Occipital lobe (tissue), 2 donors: ENCODE results near the gene MRRF. TPM values are rescaled to one million over a fixed set of nuclear protein-coding genes. Genes with fewer than 3 reads are reported as not detected.

Source experiments
- DNase-seq: peaks from one replicate; lab custom pipeline; 2025; lab: John Stamatoyannopoulos, UW
- total RNA-seq: library from RNA; depleted of rRNA; stranded (reverse); fragments of >200 nt; gene quantifications from one replicate; pipeline ENCODE4 v1.2.3, GENCODE V29; 2014

MRRF gene
- total RNA-seq, 1 donor from 2014 or later = 26.2 TPM

DNA sequence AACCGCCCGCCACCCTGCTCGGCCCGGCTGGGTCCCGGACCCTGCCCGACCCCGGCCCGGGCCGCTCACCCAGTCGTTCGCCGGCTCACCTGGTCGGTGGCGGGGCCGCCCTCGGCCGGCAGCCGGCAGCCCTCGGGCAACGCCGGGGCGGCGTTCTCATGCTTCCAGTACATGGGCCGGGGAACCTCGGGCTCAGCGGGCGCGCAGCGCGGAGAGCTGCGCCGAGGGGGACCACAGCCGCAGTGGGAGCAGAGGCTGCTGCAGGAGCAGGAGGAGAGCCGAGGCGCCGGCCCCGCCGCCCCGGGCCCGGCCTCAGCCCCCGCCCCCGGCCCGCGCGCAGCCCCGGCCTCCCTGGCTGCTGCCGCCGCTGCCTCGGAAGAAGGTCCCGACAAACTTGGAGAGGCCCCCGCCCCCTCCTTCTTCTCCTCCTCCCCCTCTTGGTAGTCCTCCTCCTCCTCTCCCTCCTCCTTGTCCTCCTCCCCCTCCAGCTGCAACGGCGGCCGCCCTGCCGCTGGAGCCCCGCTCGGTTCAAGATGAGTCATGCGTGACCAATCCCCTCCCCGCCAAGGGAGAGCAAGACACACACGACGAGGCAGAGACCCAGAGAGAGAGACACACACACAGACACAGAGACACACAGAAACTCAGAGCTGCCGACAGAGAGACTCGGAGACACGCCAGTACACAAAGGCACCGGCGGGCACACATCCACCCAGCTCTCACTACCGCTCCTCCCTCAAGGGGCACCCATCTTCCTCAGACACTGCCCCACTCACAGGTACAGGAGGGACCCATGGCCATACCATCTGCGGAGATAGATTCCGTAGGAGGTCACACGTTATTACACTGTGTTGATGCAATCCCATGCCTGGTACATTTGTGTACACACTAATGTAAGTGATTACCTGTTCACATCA is 35.9 kb upstream of the MRRF start, which contains the start of gene LHX6:
Gene LHX6 (minus strand): TSS at position 390 of the 917 bp plus-strand sequence. CDS start 217 bp downstream, at position 173.
- DNase-seq = no peak

DNA sequence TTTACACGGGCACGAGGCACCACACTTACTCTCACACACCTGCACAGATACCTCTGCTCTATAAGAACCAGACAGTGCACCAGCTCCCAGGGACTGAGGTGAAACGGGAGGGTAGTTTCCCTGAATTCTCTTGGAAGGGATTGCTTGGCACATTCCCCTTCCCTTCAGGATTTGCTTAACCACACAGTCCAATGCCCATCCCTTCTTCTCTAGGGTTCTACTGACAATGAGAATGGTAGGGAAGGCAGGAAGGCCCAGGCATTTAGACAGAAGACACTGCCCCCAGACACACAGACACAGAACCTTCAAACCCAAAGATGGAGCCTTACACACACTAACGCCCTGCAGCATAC is 35.2 kb upstream of the MRRF start:
- DNase-seq = no peak

DNA sequence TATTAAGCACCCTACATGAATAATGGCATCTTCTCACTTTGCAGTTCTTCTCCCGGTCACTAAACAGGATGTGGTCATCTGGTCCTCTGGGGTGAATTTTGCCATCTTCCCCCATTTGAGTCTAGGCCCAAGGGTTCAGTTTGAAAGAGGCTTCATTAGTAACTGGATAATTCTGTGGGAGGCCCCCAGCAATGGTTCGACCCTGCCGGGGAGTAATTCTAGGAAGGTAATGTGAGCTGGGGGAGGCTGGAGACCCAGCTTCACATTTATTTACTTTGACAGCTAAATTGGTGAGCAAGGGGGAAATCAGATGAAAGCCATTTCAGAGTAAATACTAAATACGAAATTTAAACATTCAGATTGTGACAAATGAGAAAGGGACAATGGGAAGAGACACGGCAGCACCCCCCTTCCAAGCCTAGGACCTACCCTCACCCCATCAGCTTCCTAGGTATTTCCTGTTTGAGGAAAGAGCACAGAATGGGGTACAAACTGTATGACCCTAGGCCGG is 31.8 kb upstream of the MRRF start:
- DNase-seq = no peak

DNA sequence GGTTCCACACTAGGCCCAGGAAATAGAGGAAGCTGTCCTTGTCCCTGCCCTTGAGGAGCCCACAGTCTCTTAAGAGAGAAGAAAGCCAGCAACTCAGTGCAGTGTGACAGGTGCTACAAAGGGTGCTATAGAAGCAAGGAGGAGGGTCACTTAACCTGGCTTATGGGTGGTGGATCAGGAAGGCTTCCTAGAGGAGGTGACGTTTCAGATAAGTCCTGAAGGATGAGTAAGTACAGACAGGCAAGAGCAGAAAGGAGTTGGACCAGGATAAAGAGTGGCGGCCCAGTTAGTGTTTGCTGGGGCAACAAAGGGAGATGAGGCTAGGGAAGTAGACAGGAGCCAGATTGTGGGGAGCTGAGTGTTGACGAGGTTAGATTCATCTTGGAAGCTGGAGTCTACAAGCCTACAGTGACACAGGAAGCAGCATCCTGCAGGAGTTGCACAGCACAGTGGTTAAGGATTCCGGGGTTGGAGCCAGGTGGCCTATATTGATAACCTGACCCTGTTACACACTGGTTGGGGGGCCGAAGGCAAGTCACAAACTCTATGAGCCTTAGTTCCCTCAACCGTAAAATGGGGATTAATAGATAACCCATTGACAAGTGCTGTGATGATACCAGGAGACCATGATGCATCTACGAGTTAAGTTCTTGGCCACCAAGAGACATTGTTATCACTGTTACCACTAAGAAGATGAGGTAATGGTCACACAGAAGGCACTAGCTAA is 30.5 kb upstream of the MRRF start:
- DNase-seq = no peak

DNA sequence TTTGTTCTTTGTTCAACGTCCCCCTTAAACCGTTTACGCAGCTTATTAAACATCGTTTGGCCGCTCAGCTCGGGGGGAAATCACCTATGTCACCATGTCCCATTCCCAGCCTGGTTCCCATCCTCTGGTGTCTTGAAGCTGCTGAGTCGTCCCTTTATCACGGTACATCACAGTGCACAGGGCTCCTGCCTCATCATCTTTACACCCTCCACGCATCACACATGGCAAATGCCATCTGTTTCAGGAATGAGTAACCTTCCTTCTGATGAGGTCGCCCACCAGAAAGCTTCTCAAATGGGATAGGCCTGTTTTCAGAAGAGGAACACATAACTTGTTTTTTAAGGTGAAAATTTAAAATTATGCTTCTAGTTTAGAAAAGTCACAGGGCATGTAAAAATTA is 28.0 kb upstream of the MRRF start:
- DNase-seq = no peak

DNA sequence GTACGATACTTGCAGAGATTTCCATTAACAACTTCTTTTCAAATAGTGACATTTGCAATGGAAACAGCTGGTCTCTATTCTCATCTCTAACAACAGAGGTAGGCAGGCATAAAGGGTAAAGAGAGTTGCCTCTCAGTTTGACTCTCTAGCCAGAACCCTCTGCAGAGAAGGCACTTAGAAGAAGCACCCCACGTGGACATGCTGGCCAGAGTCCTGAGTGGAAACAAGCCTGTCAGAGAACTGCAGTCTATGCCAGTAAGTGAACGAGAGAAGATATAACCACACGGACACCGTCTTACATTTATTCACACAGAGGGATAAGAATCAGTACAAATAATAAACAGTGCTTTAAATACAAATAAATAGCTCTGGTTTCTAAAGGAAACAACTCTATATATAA is 25.0 kb upstream of the MRRF start:
- no peak for DNase-seq

DNA sequence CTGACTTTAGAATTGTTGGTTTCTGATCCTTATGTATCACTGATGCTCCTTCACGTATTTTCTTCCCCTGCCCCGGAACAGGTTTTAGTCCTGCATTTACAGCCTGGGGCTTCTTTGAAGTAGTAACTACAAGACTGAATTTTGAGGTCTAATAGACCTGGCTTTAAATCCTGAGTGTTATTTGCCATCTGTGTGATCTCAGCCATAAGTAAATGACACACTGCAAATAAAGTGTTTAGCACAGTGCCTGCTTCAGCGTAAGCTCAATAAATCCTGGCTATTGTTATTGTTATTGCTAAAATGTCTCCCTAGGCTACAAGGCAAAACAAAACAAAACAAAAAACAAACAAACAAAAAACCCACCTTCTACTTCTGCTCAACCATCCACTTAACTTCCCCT is 20.3 kb upstream of the MRRF start:
- DNase-seq = no peak

DNA sequence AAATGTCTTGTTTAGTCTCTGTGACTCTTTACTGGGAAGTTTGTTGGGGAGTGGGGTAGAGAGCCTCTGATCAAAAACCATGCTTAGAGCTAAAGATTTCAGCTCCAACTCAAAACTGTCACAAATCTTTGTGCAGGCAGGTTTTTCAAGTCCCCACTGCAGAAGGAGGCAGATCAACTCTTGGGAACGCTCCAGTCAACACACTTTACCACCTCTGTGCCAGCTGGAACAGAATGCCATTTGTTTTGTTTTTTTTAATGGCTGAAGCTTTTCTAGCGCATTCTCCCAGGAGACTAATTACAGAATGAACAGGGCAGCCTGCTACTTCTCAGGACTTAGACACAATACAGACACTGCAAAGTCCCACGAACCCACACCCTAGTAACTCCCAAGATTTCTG is 18.0 kb upstream of the MRRF start:
- DNase-seq = no peak

DNA sequence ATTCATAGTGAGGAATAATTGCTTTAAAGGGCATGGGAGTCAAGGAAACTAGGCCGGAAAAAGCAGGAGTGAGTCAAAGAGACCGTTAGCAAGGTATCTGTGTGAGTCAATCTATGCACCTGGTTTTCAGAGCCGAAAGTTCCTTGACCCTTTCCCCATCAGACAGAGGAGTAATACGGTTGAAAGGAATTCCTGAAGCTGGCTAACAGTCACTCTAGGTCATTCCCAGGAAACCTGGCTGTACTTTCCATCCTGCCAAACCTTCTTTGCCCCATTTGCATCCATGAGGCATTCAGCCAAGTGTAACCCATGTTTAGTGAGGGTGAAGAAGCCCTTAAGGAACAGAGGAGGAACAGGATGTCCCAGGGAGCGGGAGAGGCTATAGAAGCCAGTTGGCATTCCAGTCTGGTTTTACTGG is 16.2 kb upstream of the MRRF start:
- DNase-seq = no peak

DNA sequence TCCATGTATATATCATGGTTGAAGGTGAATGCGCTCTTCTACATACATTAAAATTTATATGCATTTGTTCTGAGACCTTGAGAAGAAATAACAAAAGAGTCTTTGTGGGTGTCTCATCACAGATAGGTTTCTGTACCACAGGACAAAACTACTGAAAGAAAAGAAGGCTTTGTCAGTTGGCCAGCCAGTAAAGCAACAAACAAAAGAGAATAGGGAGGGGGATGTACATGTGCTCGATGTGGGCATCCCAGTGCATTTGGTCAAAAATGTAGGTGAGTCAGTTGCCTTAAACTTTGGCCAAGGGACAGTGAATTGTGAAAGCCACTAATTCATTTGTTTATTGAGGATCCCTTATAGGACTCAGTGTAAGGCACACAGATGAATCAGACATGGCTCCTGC is 13.3 kb upstream of the MRRF start:
- no peak for DNase-seq

DNA sequence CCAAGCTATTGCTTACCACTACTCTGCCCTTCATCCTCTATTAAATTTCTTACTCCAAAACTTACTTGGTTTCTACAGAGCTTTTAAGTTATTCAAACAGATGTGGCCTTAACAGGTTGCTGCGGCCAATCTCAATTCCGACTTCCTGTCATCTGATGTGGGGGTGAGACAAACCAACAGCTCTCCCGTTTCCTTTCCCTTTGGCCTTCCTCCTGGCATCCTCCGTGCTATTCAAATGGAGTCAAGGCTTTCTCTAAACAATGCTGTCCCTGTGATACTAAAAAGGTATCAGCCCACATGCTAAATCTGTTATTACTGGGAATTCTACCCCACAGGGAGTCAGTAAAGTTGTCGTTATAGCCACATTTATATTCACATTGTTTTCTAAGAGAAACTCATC is 11.9 kb upstream of the MRRF start:
- no peak for DNase-seq

DNA sequence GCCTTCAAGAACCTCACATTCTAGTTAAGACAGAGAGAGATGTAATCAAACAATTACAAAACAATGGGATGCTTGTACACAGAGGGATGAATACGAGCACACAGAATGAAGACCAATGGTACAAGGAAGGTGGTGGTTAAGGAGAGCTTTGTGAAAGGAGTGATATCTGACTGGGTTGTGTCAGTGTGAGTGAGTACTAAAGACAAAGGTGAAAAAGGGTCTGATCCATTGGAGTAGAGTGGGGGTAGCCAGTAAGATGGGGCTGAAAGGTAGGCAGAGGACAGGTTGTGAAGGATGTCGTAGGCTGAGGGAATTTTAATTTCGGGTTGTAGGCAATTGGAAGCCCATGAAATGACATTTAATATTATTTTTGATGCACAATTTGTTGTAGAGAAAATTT is 9.9 kb upstream of the MRRF start:
- DNase-seq = no peak

DNA sequence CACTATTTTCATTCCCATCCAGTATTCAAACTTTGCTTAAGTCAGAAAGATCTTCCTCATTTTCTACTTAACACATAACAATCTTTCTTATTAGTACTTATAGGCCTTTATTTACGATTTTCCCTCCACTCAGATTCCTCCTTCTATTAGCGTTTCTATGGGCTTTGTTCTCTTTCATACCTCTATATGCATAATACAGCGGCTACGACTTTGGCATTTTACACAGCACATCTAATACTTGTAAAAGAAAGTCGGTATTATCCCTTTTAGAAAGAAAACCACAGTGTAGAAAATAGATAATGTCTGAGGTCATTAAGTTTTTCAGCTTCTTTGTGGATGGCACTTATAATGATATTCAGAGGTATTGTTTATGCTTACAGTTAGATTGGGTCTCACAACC is 8.5 kb upstream of the MRRF start:
- DNase-seq = no peak

DNA sequence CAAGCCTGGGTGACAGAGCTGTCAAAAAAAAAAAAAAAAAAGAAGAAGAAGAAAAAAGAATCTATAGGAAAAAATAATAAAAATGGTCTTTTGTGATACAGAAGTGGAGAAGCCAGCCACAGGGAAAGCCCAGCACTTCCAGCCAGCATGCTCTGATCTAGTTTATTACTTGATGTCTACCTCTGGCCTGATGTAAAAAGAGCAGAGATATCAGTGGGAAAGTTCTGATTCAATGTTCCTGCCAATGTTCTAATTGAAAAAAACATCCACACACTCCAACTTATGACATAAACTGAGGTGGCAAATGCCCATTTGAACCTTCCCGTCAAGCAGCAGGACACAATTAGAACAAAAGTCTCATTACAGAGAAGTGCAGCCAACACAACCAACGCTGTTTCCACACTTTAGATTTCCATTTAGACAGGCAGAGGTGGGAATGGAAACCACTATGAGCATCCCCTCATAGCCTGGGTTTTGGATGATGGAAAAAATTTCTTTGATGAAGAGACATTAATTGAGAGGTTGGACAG is 5.7 kb upstream of the MRRF start:
- no peak for DNase-seq

DNA sequence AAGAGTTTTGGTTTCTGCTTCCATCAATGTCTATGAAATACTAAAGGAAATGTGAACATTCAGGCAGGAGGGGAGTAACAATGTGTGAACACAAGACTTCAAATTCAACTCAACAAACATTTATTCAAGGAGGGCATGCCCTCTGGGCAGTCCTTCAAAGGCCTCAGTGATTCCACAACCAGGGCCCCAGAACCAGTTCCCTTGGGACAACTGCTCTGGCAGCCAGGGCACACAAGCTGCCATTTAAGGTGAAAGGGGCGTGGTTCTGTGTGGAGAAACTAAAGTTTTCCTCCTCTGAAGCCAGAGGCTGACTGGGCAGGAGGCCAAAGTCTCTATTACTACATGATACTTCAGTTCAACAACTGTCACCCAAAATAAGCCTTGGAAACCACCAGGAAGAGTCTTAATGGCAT is 3.2 kb upstream of the MRRF start:
- DNase-seq = no peak

DNA sequence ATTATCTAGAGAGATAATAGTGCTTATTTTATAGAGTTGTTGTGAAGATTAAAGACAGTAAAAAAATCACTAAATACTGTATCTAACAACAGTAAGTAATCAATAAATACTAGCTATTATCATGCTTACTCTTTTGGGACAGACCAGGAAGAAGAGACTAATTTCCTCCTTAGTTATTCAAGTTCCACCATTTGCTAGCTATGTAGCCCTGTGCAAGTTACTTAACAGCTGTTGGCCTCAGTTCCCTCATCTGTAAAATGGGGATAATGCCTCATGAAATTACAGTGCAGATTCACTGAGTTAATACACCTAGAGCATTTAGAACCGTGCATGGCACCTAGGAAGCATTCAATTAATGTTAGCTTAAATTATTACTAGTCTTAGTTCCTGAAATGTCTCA is 2.6 kb upstream of the MRRF start:
- no peak for DNase-seq

DNA sequence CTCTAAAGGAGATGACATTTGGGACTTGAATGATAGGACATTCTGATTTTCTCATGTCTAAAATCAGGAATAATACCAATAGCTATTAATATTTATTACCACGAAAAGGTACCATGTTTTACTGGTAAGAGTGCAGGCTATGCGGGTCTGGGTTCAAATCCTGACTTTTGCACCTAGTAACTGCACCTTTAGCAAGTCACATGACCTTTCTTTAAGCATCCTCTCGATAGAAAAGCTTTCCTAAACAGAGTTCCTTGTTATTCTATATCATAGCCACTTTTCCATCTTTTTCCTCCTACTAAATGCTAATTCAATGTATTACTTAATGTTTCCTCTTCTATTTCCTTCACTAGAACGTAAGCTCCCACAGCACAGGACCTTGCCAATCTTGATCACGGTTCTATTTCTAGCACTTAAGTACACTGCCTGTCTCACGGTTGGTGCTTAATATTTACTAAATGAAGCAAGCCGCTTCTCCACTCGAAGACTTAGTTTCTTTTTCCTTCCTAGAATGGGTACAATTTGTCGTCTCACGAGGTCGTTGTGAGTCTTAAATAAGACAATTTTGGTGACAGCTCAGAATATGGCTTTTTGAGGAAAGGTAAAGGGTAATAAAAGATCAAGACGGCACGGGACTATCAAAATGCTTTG is 858 bp upstream of the MRRF start:
- no peak for DNase-seq

DNA sequence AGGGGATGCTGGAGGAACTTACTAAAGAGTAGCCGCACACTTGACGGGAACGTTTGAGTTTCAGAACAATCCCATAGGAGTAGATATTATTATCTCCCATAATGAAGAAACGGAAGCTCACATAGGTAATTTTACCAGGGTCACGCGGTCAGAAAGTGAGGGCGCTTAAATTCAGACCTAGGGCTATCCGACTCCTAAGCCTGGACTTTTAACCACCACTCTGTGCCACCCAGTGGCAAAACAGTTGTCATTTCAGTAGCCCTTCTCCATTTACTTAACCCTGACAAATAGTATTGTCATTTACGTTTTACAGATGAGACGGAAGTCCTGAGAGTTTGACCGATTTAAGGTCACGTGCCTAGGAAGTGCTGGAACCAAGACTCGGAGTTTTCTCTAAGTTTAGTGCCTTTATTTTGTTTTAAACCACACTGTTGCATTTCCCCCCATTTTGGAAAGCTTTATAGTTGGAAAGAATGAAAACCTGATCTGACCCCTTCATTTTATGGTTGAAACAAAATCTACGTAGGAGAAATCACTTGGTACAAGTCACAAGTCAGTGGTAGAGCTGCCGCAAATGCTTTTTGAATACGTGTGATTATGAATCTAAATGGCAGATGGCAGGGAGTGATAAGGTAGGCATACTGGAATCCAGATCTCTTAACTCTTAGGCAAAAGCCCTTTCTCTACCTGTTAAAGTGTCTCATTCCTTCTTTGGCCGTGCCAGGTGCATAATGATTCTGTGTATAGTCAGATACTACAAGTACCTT is 650 bp downstream of the MRRF start:
- no peak for DNase-seq

DNA sequence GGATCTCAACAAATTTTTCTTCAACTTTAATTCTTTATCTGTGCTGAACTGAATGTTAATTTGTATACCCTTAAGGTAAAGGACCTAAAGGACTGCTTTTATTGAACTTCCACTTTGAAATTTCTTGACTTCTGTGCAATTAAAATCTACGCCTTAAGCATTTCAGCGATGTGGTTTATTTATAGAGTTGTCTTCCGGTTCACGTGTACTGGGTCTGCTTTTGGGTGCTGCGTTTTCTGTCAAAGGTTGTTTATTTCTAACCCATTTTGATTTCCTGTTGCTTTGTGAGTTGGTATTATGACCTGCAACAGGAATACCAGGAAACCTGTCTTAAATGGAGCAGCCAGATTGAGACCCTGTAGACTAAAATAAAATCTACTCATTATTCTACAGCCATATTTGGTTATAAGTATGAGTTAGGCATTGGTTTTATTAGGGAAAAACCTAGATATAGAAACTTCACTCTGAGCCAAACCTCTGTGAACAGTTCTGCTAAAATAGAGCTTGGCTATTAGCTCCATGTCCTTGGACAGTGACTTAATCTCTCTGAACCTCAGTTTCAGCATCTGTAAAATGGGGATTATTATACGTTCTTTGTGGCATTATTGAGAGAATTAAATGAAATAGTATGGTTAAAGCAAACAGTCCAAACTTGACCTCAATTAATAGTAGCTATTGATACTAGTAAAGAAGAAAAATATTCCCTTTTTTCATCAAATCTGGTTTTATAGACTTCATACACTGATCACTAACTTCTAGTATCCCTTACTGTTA is 3.5 kb downstream of the MRRF start:
- DNase-seq = no peak

DNA sequence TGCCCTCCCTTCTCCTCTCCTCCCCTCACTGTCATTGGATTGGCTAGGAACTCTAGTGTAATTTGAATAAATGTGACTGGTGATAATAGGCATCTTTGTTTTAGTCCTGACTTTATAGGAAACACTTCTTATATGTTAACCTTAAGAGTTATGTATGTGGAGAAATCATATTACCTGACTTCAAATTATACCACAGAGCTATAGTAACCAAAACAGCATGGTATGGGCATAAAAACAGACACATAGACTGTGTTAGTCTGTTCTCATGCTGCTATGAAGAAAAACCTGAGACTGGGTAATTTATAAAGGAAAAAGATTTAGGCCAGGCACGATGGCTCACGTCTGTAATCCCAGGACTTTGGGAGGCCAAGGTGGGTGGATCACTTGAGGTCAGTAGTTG is 9.4 kb downstream of the MRRF start:
- DNase-seq = no peak
